ENCODE results near the gene TNRC6B. TPM values are rescaled to one million over a fixed set of nuclear protein-coding genes. Genes with fewer than 3 reads are reported as not detected.

Gene TNRC6B
- total RNA-seq, 1 experiment from 2014 or later = 50.4 TPM

- Mint-ChIP-seq H3K27me3 (ENCODE audit: low read depth) (no peaks in the 10 kb centered on the region), H3K4me3 (no peak overlapping the region), H3K9me3 (no peaks in the 10 kb centered on the region), H3K36me3 (peaks cover 34% of the 10 kb centered on the region), H3K4me1 (peaks cover 52% of the 10 kb centered on the region), H3K27ac (peak overlapping the region; percentile 60)
- ATAC-seq (no peak), DNase-seq (ENCODE audit: low spot score) (no peak)
- ChIA-PET POLR2A (interaction anchor here (0.6 kb wide), 1 partner anchor 16 kb away, joined by 4 read pairs; no protein-coding TSS in a partner anchor), CTCF (interaction anchor here (1.2 kb wide), 1 partner anchor 23 kb away, joined by 6 read pairs; no protein-coding TSS in a partner anchor)
- TF ChIP-seq SOX15 (CRISPR knock-in tag; IDR thresholded peaks at IDR 0.05) (no peak), SMAD3 (CRISPR knock-in tag; IDR thresholded peaks at IDR 0.05; ENCODE audit: borderline replicate concordance) (no peak), NR3C1 (CRISPR knock-in tag; conservative IDR thresholded peaks at IDR 0.05; ENCODE audit: low read depth) (no peak), E2F4 (CRISPR knock-in tag; IDR thresholded peaks at IDR 0.05; ENCODE audit: borderline replicate concordance, low read depth) (no peak), ATF2 (CRISPR knock-in tag; IDR thresholded peaks at IDR 0.05; ENCODE audit: borderline replicate concordance, low read depth) (no peak), HMGXB4 (CRISPR knock-in tag; IDR thresholded peaks at IDR 0.05) (no peak), ARID4B (CRISPR knock-in tag; IDR thresholded peaks at IDR 0.05; ENCODE audit: borderline replicate concordance) (no peak), MXD4 (CRISPR knock-in tag; IDR thresholded peaks at IDR 0.05; ENCODE audit: borderline replicate concordance) (no peak), ERG (CRISPR knock-in tag; IDR thresholded peaks at IDR 0.05) (no peak), STAT6 (CRISPR knock-in tag; conservative IDR thresholded peaks at IDR 0.05; ENCODE audit: low read depth) (no peak), NR1H2 (CRISPR knock-in tag; IDR thresholded peaks at IDR 0.05) (no peak), ZNF416 (CRISPR knock-in tag; IDR thresholded peaks at IDR 0.05) (no peak), ZNF425 (CRISPR knock-in tag; conservative IDR thresholded peaks at IDR 0.05) (no peak), AFF4 (CRISPR knock-in tag; IDR thresholded peaks at IDR 0.05; ENCODE audit: borderline replicate concordance) (no peak)
Observed at GRCh38 chr22:40324468-40325305, 147.0 kb downstream of the TNRC6B start.
